Spleen (tissue), 11 donors: Measurements from ENCODE around the gene MSMP. TPM values are rescaled to one million over a fixed set of nuclear protein-coding genes. Genes with fewer than 3 reads are reported as not detected.

Source experiments
- DNase-seq: peaks from one replicate; pipeline ENCODE4 v3.0.0-alpha.2; 2020
- H3K27ac ChIP-seq, 8 donors: fragments of 200-600 bp; sonication (generic) in 7 of 8; 1 replicate in 4 of 8; 2 replicates in 4 of 8; pipeline versions ENCODE4 v1.5.0 to v1.8.0; 2016 to 2021; ENCODE audit warnings: inconsistent platforms in 4 of 8, mild to moderate bottlenecking in 4 of 8, moderate library complexity in 1 of 8
- H3K27me3 ChIP-seq, 7 donors: fragments of 200-600 bp; sonication (generic) in 6 of 7; replicated peaks in 1 of 7; 1 replicate in 4 of 7; 2 replicates in 3 of 7; pipeline versions ENCODE4 v1.5.0 to v1.8.0; 2016 to 2021; ENCODE audit warnings: inconsistent platforms in 3 of 7, mild to moderate bottlenecking in 1 of 7
- H3K36me3 ChIP-seq, 6 donors: fragments of 200-600 bp; sonication (generic) in 5 of 6; 1 replicate in 4 of 6; 2 replicates in 2 of 6; pipeline versions ENCODE4 v1.5.0 to v1.8.0; 2016 to 2021; ENCODE audit warnings: inconsistent platforms in 2 of 6
- H3K4me1 ChIP-seq, 6 donors: fragments of 200-600 bp; sonication (generic) in 5 of 6; 1 replicate in 3 of 6; 2 replicates in 3 of 6; pipeline versions ENCODE4 v1.5.0 to v1.8.0; 2016 to 2021; ENCODE audit warnings: inconsistent platforms in 3 of 6
- H3K4me3 ChIP-seq, 8 donors: fragments of 200-600 bp; sonication (generic) in 7 of 8; 1 replicate in 4 of 8; 2 replicates in 4 of 8; pipeline versions ENCODE4 v1.5.0 to v1.8.0; 2016 to 2021; ENCODE audit warnings: inconsistent platforms in 4 of 8, mild to moderate bottlenecking in 4 of 8, moderate library complexity in 2 of 8
- H3K9me3 ChIP-seq, 8 donors: fragments of 200-600 bp; sonication (generic) in 7 of 8; 1 replicate in 4 of 8; 2 replicates in 4 of 8; pipeline versions ENCODE4 v1.5.0 to v1.8.0; 2016 to 2021; ENCODE audit warnings: inconsistent platforms in 4 of 8
- CTCF ChIP-seq, 11 experiments: fragments of 200-600 bp in 7 of 11; fragments of 450-650 bp in 4 of 11; sonication (generic) in 4 of 11; IDR thresholded peaks in 8 of 11; conservative IDR thresholded peaks in 3 of 11; 1 replicate in 7 of 11; 2 replicates in 4 of 11; pipeline versions ENCODE4 v1.4.0 to v1.8.0; 2016 to 2021; ENCODE audit warnings: antibody characterized with exemption in 11 of 11, inconsistent platforms in 4 of 11, mild to moderate bottlenecking in 1 of 11
- POLR2A ChIP-seq, 3 donors: fragments of 450-650 bp; IDR thresholded peaks; one replicate each; pipeline ENCODE4 v1.5.1; 2017; ENCODE audit warnings: antibody characterized with exemption in 3 of 3, mild to moderate bottlenecking in 1 of 3
- POLR2AphosphoS5 ChIP-seq, 3 donors: sonication (generic); formaldehyde crosslinking; IDR thresholded peaks; one replicate each; pipeline ENCODE4 v1.5.1; 2017; ENCODE audit warnings: antibody characterized with exemption in 3 of 3
- WGBS, 5 donors: extraction: QIAGEN DNeasy Blood & Tissue Kit in 3 of 5; methylation state at CpG; one replicate each; pipeline versions ENCODE4 v1.1.5 to v1.1.7; 2013 to 2018; 5-methylcytosine and 5-hydroxymethylcytosine counted together
- intact Hi-C: fragments of 100-400 bp; cut with DNase I; formaldehyde crosslinking; loops from one replicate; pipeline ENCODE4 v1.15.0; 2023; ENCODE audit warnings: low total_unique reads
- polyA plus RNA-seq, 3 donors: library from polyadenylated mRNA; stranded (reverse); fragments of 200-250 nt; gene quantifications; one replicate each; pipeline ENCODE4 v1.2.1, GENCODE V29; 2013
- total RNA-seq, 7 donors: library from RNA; depleted of rRNA in 3 of 7; stranded (reverse); fragments of >200 nt in 3 of 7; fragmentation: NEBNext Ultra II Directional in 4 of 7; extraction: Animal tissue kit (Norgen Biotek cat#: 25700) in 4 of 7; gene quantifications; one replicate each; pipeline versions ENCODE4 v1.1.0 to v1.2.1, GENCODE V29; 2016 to 2021
- donor health status: healthy with polysubstance abuse.
- donor health status: DM: no; HTN: no; CAD: no; lungs with moderate emphysema.
- donor health status: DM: no; HTN: no; CAD: no.
- donor health status: Bipolar disorder and iron deficiency.
- donor health status: healthy.
- donor health status: DM: no; HTN: no; CAD: no.
- donor health status: DM: yes; HTN: yes; CAD: no.

The MSMP gene
- total and polyA plus RNA-seq, 10 donors, result 0.58 to 1.6 (median 0.63) TPM; not detected in 7

DNA sequence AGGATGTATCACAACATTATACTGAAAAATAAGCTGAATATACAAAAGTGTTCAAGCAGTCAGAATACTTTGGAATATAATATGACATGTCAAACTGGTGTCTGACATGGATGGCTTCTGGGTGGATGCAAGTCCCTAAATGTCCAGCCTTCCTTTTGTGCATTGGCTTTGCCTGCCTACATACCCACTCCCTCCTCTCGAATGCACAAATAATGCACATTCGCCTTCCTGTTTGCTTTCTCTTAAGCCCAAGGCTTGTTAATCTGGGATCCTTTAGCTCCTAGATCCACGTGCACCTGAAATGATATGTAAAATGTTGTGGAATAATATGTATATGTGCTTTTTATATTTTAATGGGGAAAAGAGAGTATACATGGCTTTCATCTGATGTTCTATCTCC lies 24.4 kb upstream of the MSMP start:
- no peak for DNase-seq
- Histone ChIP-seq H3K27me3 (no peaks in the 10 kb centered on the region), H3K9me3 (no peaks in the 10 kb centered on the region), H3K4me1 (peaks cover 6 to 18% (median 13%) of the 10 kb centered on the region in 6 donors), H3K4me3 (no peak overlapping the region), H3K36me3 (peaks cover 0 to 10% (median 0%) of the 10 kb centered on the region in 6 donors), H3K27ac (no peak overlapping the region)
- 90 to 94% (median 93%) methylated on average over 3 of the region's 3 CpGs for WGBS, 5 donors
- intact Hi-C loops, result no loop called here
- TF ChIP-seq POLR2A (IDR thresholded peaks at IDR 0.05) (no peak), CTCF (IDR thresholded peaks at IDR 0.05 in 8 of 11, conservative IDR thresholded peaks at IDR 0.05 in 3 of 11) (no peak), POLR2AphosphoS5 (IDR thresholded peaks at IDR 0.05) (no peak)

DNA sequence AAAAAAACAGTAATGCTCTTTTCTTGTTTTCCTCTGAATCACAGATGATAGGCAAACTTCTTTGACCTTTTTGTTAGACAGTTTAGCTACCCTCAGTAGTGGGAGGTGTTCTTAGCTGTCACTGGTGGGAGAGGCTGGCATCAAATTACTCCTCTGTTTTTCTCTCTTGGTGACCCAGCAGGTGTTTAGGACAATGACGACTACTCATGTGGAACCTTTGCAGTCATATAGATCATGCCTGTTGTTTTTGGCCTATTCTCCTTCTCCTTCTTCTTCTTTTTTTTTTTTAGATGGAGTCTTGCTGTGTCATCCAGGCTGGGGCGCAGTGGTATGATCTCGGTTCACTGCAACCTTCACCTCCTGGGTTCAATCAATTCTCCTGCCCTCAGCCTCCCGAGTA lies 21.9 kb upstream of the MSMP start:
- TF ChIP-seq POLR2AphosphoS5 (IDR thresholded peaks at IDR 0.05), result no peak
- no peak for TF ChIP-seq POLR2A (IDR thresholded peaks at IDR 0.05)
- Histone ChIP-seq H3K4me1 (peaks cover 6 to 33% (median 27%) of the 10 kb centered on the region in 6 donors), H3K27me3 (no peaks in the 10 kb centered on the region), H3K9me3 (no peaks in the 10 kb centered on the region), H3K36me3 (peaks cover 0 to 11% (median 0%) of the 10 kb centered on the region in 6 donors), H3K4me3 (no peak overlapping the region), H3K27ac (peak overlapping the region in 4 of 8 donors; percentile 30 to 59 (median 52))
- DNase-seq, result no peak
- intact Hi-C loops, result no loop called here
- WGBS, 5 donors, result 63 to 77% (median 69%) methylated on average over 4 of the region's 4 CpGs

DNA sequence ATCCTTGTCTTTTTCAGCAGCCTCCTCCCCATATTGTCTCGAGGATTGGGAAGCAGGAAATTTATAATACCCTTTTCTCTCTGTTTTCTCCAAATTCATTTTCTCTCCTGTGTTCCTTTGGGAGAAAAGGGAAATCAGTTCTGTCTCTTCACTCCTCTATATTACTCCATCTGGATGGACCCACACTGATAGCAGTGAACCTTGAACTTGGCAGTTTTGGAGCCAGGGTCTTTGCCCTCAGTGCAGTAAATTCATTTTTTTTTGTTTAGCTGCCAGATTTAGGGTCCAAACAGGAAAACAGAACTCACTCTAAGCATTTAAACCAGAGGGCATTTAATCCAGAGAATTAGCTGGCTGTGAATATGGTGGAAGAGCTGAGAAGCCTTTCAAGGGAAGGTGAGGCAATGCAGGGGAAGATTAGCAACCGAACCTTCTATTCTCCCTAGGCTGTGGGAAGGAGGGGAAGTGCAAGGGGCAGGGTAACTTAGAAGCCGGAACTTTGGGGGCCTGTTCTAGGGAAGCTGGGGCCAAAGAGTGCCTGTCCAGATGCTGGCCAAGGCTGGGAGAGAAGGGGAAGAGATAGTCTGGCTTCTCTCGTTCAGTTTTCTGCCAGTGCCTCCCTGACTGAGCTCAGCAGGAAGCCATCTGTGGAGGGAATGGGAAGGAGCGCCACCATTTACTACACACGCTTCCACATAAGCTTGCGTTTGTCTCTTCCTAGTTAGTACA lies 21.0 kb upstream of the MSMP start:
- intact Hi-C loops, result no loop called here
- 32 to 46% (median 39%) methylated on average over 7 of the region's 7 CpGs for WGBS, 5 donors

GRCh38 chr9:35771943-35772342 lies 17.9 kb upstream of the MSMP start:
- H3K4me1 ChIP-seq, result peaks cover 9 to 43% (median 34%) of the 10 kb centered on the region in 6 donors
- H3K27me3 ChIP-seq, result no peaks in the 10 kb centered on the region
- DNase-seq, result no peak
- 59 to 81% (median 71%) methylated on average over 3 of the region's 3 CpGs for WGBS, 5 donors
- H3K4me3 ChIP-seq, result no peak overlapping the region
- peak overlapping the region in 1 of 8 donors; percentile 48 for H3K27ac ChIP-seq
- H3K36me3 ChIP-seq, result peaks cover 0 to 5% (median 0%) of the 10 kb centered on the region in 6 donors
- TF ChIP-seq POLR2AphosphoS5 (IDR thresholded peaks at IDR 0.05) (no peak), CTCF (IDR thresholded peaks at IDR 0.05 in 8 of 11, conservative IDR thresholded peaks at IDR 0.05 in 3 of 11) (no peak), POLR2A (IDR thresholded peaks at IDR 0.05) (no peak)
- intact Hi-C loops, result no loop called here
- no peaks in the 10 kb centered on the region for H3K9me3 ChIP-seq

More for the DNA sequence above, 21.0 kb upstream of the MSMP start:
- no peak for DNase-seq
- Histone ChIP-seq H3K4me3 (no peak overlapping the region), H3K36me3 (peaks cover 0 to 5% (median 0%) of the 10 kb centered on the region in 6 donors), H3K27ac (peak overlapping the region in 6 of 8 donors; percentile 29 to 59 (median 45)), H3K27me3 (no peaks in the 10 kb centered on the region), H3K9me3 (no peaks in the 10 kb centered on the region), H3K4me1 (peaks cover 9 to 41% (median 34%) of the 10 kb centered on the region in 6 donors)
- TF ChIP-seq POLR2A (IDR thresholded peaks at IDR 0.05), result no peak
- no peak for TF ChIP-seq CTCF (IDR thresholded peaks at IDR 0.05 in 8 of 11, conservative IDR thresholded peaks at IDR 0.05 in 3 of 11)
- TF ChIP-seq POLR2AphosphoS5 (IDR thresholded peaks at IDR 0.05), result peak in 2 of 3 donors; percentile 40 to 49
